ENCODE measurements around the gene SMU1.

The SMU1 gene

GRCh38 chr9:33106372-33106771, 29.9 kb upstream of the SMU1 start:
- no peak for TF ChIP-seq HDGF (IDR thresholded peaks at IDR 0.05; ENCODE audit: borderline replicate concordance)
- CTCF ChIA-PET = no interaction called here
- DNase-seq (ENCODE audit: extremely low spot score) = no peak
- POLR2A ChIA-PET = no interaction called here

DNA sequence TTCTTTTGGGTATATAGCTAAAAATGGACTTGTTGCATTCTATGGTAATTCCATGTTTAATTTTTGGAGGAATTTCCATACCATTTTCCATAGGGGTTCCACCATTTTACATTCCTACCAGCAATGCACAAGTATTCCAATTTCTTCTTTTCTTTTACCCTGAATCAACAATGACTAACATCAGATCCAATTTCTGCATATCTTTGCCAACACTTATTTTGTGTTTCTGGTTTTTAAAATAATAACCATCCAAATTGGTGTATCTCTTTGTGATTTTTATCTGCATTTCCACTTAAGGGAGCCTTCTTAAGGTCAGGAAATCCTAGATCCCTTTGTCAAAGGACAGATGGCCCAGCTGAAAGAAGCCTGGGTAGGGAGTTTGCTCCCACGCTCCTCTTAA, 29.5 kb upstream of the SMU1 start:
- CTCF ChIA-PET = no interaction called here
- DNase-seq (ENCODE audit: extremely low spot score) = no peak
- POLR2A ChIA-PET = no interaction called here
- no peak for TF ChIP-seq SUZ12 (IDR thresholded peaks at IDR 0.05)
- no peak for TF ChIP-seq FOXM1 (IDR thresholded peaks at IDR 0.05; ENCODE audit: borderline replicate concordance)
- no peak for TF ChIP-seq ZNF384 (IDR thresholded peaks at IDR 0.05)
- no peak for TF ChIP-seq HDGF (IDR thresholded peaks at IDR 0.05; ENCODE audit: borderline replicate concordance)
- no peak for TF ChIP-seq TARDBP (IDR thresholded peaks at IDR 0.05)
- TF ChIP-seq, protein P1, sequence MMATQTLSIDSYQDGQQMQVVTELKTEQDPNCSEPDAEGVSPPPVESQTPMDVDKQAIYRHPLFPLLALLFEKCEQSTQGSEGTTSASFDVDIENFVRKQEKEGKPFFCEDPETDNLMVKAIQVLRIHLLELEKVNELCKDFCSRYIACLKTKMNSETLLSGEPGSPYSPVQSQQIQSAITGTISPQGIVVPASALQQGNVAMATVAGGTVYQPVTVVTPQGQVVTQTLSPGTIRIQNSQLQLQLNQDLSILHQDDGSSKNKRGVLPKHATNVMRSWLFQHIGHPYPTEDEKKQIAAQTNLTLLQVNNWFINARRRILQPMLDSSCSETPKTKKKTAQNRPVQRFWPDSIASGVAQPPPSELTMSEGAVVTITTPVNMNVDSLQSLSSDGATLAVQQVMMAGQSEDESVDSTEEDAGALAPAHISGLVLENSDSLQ (IDR thresholded peaks at IDR 0.05) = no peak
- TF ChIP-seq ARNT (IDR thresholded peaks at IDR 0.05) = no peak
- TF ChIP-seq LEF1 (IDR thresholded peaks at IDR 0.05; ENCODE audit: borderline replicate concordance) = no peak
- TF ChIP-seq SP1 (IDR thresholded peaks at IDR 0.05) = no peak
- TF ChIP-seq L3MBTL2 (conservative IDR thresholded peaks at IDR 0.05) = no peak
- TF ChIP-seq FOXK2 (IDR thresholded peaks at IDR 0.05) = no peak
- no peak for TF ChIP-seq FOXA1 (IDR thresholded peaks at IDR 0.05)
- no peak for TF ChIP-seq CTBP1 (IDR thresholded peaks at IDR 0.05; ENCODE audit: borderline replicate concordance)
- TF ChIP-seq BHLHE40 (IDR thresholded peaks at IDR 0.05; ENCODE audit: borderline replicate concordance) = no peak
- no peak for TF ChIP-seq NFRKB (IDR thresholded peaks at IDR 0.05)
- TF ChIP-seq ELF4 (IDR thresholded peaks at IDR 0.05) = no peak

- POLR2A ChIA-PET = no interaction called here
- TF ChIP-seq LEF1 (IDR thresholded peaks at IDR 0.05; ENCODE audit: borderline replicate concordance) = no peak
- no peak for TF ChIP-seq SP1 (IDR thresholded peaks at IDR 0.05)
- no peak for TF ChIP-seq FOXM1 (IDR thresholded peaks at IDR 0.05; ENCODE audit: borderline replicate concordance)
- TF ChIP-seq L3MBTL2 (conservative IDR thresholded peaks at IDR 0.05) = no peak
- TF ChIP-seq, protein P1 (IDR thresholded peaks at IDR 0.05) = no peak
- TF ChIP-seq HDGF (IDR thresholded peaks at IDR 0.05; ENCODE audit: borderline replicate concordance) = no peak
- no peak for TF ChIP-seq ARNT (IDR thresholded peaks at IDR 0.05)
- TF ChIP-seq TARDBP (IDR thresholded peaks at IDR 0.05) = no peak
- no peak for TF ChIP-seq FOXK2 (IDR thresholded peaks at IDR 0.05)
- no peak for TF ChIP-seq SUZ12 (IDR thresholded peaks at IDR 0.05)
- no peak for TF ChIP-seq FOXA1 (IDR thresholded peaks at IDR 0.05)
- no peak for TF ChIP-seq NFRKB (IDR thresholded peaks at IDR 0.05)
- no peak for TF ChIP-seq ELF4 (IDR thresholded peaks at IDR 0.05)
- TF ChIP-seq CTBP1 (IDR thresholded peaks at IDR 0.05; ENCODE audit: borderline replicate concordance) = no peak
- DNase-seq (ENCODE audit: extremely low spot score) = no peak
- CTCF ChIA-PET = no interaction called here
Observed at GRCh38 chr9:33105504-33105903, 29.0 kb upstream of the SMU1 start.

- CTCF ChIA-PET = no interaction called here
Observed at GRCh38 chr9:33104401-33104800, 27.9 kb upstream of the SMU1 start.

GRCh38 chr9:33103501-33104281, 27.2 kb upstream of the SMU1 start:
- TF ChIP-seq FOXM1 (IDR thresholded peaks at IDR 0.05; ENCODE audit: borderline replicate concordance) (no peak), SP1 (IDR thresholded peaks at IDR 0.05) (no peak), ELF4 (IDR thresholded peaks at IDR 0.05) (no peak)
- ChIA-PET POLR2A (no interaction called here), CTCF (no interaction called here)
- DNase-seq (ENCODE audit: extremely low spot score) = no peak

More at GRCh38 chr9:33104401-33104800, 27.9 kb upstream of the SMU1 start:
- POLR2A ChIA-PET = no interaction called here
- no peak for DNase-seq (ENCODE audit: extremely low spot score)
- TF ChIP-seq FOXM1 (IDR thresholded peaks at IDR 0.05; ENCODE audit: borderline replicate concordance) = no peak
- TF ChIP-seq ELF4 (IDR thresholded peaks at IDR 0.05) = no peak

- no peak for TF ChIP-seq HDGF (IDR thresholded peaks at IDR 0.05; ENCODE audit: borderline replicate concordance)
- TF ChIP-seq, protein P1 (IDR thresholded peaks at IDR 0.05) = no peak
- no peak for TF ChIP-seq SUZ12 (IDR thresholded peaks at IDR 0.05)
- no peak for TF ChIP-seq ARNT (IDR thresholded peaks at IDR 0.05)
- no peak for TF ChIP-seq ELF4 (IDR thresholded peaks at IDR 0.05)
- no peak for TF ChIP-seq FOXA1 (IDR thresholded peaks at IDR 0.05)
- no peak for TF ChIP-seq LEF1 (IDR thresholded peaks at IDR 0.05; ENCODE audit: borderline replicate concordance)
- ChIA-PET POLR2A (no interaction called here), CTCF (no interaction called here)
- DNase-seq (ENCODE audit: extremely low spot score) = no peak
Observed at GRCh38 chr9:33102551-33103210, 26.2 kb upstream of the SMU1 start.

All from HEK293T (cell line).